ENCODE measurements around the gene PIK3C2G.

The PIK3C2G gene

GRCh38 chr12:18564306-18564705 lies 303.0 kb downstream of the PIK3C2G start:
- no peak for DNase-seq (ENCODE audit: low spot score)

DNA sequence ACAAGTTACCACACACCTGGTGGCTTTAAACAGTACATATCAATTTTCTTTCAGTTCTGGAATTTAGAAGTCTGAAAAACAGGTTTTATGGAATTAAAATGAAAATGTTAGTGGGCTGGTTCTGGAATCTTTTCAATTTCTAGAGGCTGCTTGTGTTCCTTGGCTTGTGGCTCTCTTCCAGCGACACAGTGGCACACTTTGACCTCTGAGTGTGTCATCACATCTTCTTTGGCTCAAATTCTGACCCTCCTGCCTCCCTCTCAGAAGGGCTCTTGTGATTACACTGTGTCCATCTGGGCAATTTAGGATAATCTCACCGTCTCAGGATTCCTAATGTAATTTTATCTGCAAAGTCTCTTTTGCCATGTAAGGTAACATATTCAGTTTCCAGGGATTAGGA lies 306.5 kb downstream of the PIK3C2G start:
- DNase-seq (ENCODE audit: low spot score), result no peak

- DNase-seq (ENCODE audit: low spot score), result no peak
Measured at GRCh38 chr12:18570543-18570942, 309.2 kb downstream of the PIK3C2G start.

DNA sequence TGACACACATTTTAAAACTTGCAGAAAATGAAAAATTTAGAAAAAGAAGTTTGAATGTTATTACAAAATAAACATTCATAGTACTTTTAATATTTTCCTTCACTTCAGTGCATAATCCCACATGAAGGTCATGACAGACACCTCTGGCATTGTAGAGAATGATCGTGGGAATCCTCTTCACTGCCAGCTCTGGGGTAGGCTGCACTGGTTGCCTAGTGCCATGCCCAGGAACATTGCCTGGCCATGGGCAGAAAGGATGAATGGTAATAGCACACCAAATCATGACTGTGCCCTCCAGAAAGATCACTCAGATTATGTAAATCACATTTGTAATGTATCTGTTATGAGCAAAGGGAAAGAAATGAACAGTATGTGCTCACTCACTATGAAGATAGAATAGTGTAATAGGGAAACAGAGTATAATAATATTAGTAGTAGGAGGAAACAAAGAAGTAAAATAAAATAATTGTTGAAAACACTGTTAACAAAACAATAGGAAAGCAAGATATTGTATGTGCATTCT lies 314.8 kb downstream of the PIK3C2G start:
- DNase-seq (ENCODE audit: low spot score), result no peak

DNA sequence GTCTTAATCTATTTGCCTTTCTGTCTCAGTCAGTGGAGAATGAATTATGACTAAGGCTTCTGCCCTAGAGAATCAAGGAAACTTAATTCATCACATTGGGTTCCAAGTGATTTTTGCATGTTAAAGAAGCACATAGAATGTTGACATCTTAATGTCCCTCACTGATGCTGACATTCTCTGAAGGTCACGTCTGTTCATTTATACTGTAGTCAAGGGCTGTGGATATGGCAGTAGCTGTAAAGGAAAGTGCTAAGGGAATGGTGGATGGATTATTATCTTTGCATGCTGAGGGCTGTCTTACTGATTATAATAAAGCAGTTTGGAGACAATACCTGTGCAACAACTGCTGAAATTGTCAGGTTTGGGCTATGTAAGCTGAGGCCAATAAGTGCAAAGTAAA lies 315.3 kb downstream of the PIK3C2G start:
- DNase-seq (ENCODE audit: low spot score), result no peak

DNA sequence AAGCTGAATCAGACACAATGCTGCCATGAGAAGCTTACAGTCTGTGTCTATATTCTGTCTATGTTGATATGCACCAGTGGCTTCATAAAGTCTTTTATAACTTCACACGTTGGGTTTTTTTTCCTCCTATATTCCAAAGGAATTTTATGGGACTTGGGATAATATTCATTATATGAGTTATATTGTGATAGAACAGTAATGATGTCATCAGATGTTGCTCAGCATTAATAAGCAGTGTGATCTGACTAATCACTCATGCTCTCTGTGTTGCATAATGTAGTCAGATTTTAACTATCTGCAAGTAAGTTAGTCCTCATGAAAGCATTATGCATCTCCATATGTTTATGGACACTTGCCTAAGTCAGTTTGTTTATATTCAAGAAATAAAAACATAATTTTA lies 316.9 kb downstream of the PIK3C2G start:
- DNase-seq (ENCODE audit: low spot score), result no peak

- no peak for DNase-seq (ENCODE audit: low spot score)
Measured at GRCh38 chr12:18580291-18580690, 319.0 kb downstream of the PIK3C2G start.

- no peak for DNase-seq (ENCODE audit: low spot score)
Measured at GRCh38 chr12:18580706-18581105, 319.4 kb downstream of the PIK3C2G start.

GRCh38 chr12:18581232-18581962 lies 320.1 kb downstream of the PIK3C2G start:
- DNase-seq (ENCODE audit: low spot score), result no peak

DNA sequence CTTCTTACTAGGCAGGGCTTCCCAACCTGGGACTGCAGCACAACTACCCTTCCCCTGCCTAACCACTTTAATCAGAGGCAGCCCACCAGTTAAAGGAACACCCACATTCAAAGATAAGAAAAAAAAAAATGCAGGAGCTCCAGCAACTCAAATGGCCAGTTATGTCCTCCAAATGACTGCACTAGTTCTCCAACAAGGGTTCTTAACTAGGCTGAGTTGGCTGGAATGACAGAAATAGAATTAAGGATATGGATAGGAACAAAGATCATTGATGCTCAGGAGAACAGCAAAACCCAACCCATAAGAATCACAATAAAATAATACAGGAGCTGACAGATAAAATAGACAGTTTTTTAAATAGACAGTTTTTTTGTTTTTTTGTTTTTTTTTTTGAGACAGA lies 322.3 kb downstream of the PIK3C2G start:
- no peak for DNase-seq (ENCODE audit: low spot score)

DNA sequence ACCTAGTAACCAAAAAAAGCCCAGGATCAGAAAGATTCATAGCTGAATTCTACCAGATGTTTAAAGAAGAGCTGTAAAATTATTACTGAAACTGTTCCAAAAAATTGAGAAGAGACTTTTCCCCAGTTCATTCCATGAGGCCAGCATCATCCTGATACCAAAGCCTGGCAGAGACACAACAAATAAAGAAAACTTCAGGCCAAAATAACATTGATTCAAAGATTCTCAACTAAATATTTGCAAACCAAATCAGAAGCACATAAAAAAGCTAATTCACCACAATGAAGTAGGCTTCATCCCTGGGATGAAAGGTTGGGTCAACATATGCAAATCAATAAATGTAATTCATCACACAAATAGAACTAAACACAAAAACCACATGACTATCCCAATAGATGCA lies 325.3 kb downstream of the PIK3C2G start:
- no peak for DNase-seq (ENCODE audit: low spot score)

DNA sequence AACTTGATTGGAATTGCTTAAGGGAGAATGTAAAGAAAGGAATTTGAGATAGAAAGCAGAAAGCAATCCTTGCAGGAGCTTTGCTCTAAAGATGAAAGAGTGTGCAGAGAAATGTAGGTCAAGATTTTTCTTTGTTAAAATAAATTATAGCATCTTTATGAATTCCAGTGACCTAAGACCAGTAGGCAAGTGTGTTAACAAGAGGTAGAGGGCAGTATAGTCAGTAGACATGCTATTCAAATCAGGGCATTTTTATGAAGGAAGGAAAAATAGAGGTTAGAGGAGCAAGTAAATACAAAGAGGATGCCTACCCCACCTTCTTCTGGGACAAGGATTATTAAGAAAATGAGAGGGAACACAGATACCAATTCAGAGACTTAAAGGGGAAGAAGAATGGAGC lies 328.0 kb downstream of the PIK3C2G start:
- peak; percentile 4 for DNase-seq (ENCODE audit: low spot score)

DNA sequence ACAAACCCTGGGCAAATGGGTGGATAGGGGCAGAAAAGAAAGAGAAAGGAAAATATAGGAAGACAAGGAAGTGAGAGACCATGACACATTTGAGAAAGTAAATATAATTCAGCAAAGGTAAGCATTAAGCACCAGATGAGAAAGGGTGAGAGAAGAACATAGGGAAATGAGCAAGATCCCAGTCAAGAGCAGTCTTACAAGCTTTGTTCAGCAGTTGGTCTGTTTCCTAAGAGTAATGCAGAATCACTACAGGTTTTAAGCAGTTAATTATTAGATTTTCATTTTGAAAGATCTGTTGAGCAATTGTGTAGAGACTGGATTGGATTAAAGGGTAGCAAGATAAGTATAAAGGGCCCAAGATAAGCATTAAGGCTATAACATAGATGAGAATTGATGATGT lies 330.2 kb downstream of the PIK3C2G start:
- no peak for DNase-seq (ENCODE audit: low spot score)

- DNase-seq (ENCODE audit: low spot score), result no peak
Measured at GRCh38 chr12:18595412-18595811, 334.1 kb downstream of the PIK3C2G start.

GRCh38 chr12:18601962-18602361 lies 340.6 kb downstream of the PIK3C2G start:
- DNase-seq (ENCODE audit: low spot score), result no peak

GRCh38 chr12:18612971-18613370 lies 351.7 kb downstream of the PIK3C2G start:
- no peak for DNase-seq (ENCODE audit: low spot score)

- no peak for DNase-seq (ENCODE audit: low spot score)
Measured at GRCh38 chr12:18620986-18621385, 359.7 kb downstream of the PIK3C2G start.

GRCh38 chr12:18629445-18629844 lies 368.1 kb downstream of the PIK3C2G start:
- DNase-seq (ENCODE audit: low spot score), result no peak

- DNase-seq (ENCODE audit: low spot score), result no peak
Measured at GRCh38 chr12:18629916-18630315, 368.6 kb downstream of the PIK3C2G start.

GRCh38 chr12:18631339-18631738 lies 370.0 kb downstream of the PIK3C2G start:
- no peak for DNase-seq (ENCODE audit: low spot score)

DNA sequence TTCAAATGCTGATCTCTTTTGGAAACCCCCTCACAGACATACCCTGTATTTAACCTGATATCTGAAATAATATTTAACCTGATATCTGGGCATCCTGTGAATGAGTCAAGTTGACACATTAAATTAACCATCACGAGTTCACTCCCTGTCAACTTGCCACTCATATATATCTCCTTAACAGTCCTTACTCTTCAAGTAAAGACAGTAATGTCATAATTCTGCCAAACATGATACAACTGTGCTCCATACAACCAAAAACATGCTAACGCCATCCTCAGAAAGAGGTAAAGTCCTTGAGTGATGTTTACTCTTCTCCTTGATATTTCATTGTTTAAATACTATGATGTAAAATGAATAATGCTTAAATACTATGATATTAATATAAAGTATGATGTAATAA lies 371.5 kb downstream of the PIK3C2G start:
- DNase-seq (ENCODE audit: low spot score), result no peak

GRCh38 chr12:18634382-18634781 lies 373.1 kb downstream of the PIK3C2G start:
- DNase-seq (ENCODE audit: low spot score), result no peak

- DNase-seq (ENCODE audit: low spot score), result no peak
Measured at GRCh38 chr12:18640321-18640955, 379.1 kb downstream of the PIK3C2G start.

DNA sequence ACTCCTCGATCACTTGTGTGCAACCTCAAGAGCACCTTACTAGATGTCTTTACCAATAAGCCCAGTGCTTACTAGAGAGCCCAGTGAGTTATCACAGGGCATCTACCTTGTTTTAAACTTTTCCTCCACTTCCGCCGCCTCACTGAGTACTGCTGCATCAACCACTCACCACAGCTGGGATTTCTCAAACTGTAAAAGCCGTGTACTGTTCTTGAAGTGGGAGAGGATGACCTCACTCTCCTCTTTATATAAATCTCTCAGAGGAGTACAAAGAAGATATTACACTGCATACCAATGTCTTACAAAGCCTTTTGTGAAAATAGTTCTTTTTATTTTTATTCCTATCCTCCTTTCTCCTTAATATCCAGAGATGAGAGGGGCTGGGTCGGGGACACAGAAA lies 382.4 kb downstream of the PIK3C2G start:
- no peak for DNase-seq (ENCODE audit: low spot score)

All from HuH-7 (cell line).